ENCODE measurements around the gene SMOC2.
"Not testable (repeated sequence)": the region's sequence is repeated elsewhere in the genome, so short reads cannot be mapped to it uniquely, and the experiment has no call there.

Gene SMOC2

DNA sequence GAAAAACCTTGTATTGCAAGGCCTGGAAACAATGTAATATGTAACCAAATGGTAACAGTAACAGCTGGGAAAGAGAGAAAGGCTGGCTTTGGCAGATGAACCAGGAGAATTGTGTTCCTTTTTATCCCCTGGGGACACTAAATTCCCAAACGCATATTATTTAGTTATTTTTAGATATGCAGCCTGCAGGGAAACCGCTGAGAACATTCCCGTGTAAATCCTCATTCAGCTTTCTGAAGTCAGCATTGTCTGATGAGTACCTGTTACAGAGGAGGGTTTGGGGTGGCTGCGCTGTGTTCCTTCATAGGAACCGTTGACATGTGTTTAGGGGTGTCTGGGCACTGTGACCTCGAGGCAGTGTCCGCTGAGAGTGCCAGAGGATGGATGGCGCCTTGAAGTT is 101.3 kb downstream of the SMOC2 start:
- no peak for DNase-seq

DNA sequence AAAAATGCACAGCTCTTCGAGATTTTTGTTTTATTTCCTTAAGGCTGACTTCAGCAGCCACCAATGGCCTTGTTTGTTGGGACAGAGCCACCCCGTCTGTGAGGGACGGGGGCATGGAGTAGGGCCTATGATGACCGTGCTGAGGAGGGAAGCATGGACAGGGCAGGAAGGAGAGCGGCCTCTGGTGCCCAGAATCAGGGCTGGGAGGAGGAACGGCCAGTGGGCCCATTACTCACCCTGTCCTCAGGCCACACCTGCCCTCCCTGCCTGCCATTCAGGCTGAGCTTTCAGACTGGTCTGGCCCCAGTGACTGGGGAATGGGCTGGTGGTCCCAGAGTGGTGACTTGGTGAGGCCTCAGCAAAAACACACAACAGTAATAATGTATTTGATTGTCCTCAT is 104.4 kb downstream of the SMOC2 start:
- DNase-seq, result no peak

DNA sequence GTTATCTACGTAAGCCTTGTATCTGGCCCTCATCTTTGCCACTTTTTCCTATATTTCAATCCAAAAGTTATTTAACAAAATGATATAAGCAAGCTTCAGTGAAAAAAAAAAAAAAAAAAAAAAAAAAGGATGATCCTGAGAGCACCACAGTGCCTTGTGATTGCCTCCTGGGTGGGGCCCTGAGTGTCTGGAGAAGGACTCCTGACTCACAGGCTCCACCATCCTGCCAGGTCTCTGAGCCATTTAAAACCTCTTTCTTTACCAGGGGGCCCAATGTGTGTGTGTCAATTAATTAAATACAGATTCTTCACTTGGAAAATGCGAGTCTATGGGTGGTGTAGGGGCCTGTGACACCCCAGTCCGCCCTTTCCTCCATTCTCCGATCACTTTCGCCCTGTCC is 105.2 kb downstream of the SMOC2 start:
- no peak for DNase-seq

DNA sequence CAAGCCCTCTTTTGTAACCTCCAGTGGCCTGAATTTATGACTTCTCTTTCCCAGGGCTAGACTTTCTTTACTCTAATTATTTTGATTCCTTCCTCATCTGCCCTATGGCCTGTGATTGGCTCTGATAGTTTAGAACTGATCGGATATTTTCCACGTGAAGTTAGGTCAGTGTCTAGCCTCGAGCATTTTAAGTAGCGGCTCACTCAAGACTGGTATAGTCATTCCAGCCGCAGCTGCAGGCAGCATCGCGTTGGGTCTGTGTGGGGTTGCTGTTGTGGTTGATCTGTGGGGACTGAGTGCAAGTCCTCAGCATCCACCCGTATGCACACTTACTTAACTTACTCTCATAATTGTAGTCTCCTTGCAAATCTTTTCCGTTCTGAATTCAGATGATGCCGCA is 105.7 kb downstream of the SMOC2 start:
- DNase-seq, result no peak

DNA sequence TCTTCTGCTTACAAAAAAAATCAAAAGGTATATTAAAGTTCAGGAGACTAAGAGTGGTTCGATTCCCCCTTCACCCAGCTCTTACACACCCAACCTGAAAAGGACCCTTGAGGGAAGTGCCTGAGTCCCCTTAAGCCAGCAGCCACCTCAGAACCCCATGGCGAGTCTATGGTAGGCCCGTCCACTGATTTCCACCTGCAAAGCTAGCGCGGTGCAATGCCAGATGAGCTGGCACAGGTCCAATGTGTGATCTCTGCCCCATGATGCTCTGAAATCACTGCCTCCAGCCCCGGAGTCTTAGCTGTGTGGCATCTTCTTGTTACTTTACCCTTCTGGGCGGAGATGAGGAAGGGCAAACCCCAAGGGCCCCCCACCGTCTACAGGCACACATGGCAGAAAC is 109.3 kb downstream of the SMOC2 start:
- DNase-seq, result no peak

DNA sequence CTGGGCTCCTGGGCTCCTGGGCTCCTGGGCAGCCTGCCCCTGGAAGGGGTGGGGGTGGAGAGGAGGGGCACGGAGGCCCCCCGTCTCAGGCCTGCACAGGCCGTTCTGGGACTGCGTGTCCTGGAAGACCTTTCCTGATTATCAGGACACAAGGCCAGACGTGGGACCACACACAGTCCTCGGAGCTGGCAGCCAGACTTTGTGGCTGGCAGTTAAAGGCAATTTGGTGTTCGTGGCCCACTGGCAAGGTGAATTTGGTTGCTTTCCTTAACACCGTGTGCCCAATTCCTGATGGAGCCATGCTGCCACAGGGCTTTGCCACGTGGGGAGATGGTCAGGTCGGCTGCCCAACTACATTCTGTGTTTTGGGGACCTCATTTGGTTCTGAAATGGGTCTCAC is 113.5 kb downstream of the SMOC2 start:
- no peak for DNase-seq

DNA sequence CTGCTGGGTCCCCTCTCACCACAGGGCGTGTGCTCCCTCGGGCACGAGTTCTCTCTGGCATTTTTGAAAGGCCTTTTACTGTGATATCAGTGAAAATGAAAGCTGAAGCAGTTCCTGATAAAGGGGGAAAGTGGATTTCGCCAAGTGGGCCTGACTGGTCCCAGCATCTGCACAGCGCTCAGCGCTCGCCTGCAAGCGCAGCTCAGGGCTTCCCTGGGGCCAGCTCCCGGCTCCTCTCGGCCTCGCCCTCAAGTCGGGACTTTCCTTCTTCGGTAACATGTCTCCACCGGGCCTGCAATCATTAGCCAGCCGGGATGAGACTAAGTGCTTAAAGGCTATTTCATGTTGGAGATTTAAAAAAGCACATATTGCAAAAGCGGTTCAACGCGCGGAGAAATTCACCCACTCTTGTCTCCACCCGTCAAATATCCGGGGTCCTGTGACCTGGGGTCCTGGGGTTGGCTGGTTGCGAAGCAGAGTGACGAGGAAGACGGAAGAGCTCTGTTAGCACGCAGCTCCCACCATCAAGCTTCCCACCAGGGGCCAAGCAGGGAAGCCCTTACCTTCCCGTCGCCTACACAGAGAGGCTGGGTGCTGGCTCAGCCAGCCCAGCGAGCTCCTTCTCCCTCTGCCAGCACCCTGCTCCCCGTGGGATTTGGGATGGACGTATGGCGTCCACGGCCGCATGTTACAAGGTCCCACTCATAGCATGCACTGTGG is 114.1 kb downstream of the SMOC2 start:
- no peak for DNase-seq

DNA sequence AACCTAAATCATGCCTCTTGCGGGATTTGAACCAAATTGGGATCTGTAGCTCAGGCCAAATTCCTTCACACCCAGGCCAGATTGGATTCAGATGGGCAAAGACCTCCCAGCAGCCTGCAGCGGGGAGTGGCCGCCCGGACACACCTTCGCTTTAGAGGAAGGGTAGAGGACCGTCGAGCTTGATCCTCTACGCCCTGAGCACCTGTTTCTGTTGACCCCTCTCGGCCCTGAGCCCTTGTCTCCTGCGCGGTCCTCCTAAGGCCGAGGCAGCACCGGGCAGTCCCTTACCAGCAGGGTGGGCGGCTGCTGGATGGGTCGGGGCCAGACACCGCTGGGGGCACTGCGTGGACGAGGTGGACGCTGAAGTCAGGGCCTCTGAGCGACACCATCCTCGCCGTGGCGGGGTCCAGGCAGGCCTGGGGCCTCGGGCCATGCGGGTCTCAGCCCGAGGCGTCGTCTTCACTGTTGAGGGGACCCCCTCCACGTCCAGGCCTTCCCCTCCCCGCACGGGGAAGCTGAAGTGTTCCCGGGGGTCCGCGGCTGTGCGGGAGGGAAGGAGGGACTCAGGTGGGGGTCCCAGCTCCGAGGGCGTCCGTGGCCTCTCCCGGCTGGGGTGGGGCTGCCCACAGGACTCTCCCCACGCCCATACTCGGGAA is 114.8 kb downstream of the SMOC2 start:
- DNase-seq, result no peak

DNA sequence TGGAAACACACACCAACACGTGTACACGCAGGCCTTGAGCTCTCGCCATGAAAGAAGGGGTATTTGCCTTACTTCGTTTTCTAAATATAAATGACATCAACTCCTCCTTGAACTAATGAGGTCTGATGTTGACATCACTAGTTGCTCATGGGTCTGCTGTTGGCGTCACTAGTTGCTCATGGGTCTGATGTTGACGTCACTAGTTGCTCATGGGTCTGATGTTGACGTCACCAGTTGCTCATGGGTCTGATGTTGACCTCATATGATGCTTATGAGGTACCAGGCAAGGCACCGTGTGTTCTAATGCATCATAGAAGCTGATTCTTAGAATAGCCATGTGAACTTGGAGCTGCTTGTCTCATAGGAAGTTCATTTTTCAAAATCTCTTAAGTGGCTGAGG is 116.5 kb downstream of the SMOC2 start:
- DNase-seq, result no peak

DNA sequence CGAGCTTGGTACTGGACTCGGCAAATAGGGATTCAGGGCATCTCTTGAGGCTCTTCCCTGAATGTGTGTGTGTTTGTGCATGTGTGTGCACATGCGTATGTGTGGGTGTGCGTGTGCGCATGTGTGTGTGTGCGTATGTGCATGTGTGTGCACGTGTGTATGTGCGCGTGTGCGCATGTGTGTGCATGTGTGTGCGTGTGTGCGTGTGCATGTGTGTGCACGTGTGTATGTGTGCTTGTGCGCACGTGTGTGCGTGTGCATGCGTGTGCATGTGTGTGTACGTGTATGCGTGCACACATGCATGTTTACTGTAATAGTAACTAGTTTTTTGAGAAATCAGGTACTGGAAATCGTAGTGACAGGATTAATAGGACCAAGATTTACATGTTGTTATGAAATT is 117.7 kb downstream of the SMOC2 start:
- no peak for DNase-seq

DNA sequence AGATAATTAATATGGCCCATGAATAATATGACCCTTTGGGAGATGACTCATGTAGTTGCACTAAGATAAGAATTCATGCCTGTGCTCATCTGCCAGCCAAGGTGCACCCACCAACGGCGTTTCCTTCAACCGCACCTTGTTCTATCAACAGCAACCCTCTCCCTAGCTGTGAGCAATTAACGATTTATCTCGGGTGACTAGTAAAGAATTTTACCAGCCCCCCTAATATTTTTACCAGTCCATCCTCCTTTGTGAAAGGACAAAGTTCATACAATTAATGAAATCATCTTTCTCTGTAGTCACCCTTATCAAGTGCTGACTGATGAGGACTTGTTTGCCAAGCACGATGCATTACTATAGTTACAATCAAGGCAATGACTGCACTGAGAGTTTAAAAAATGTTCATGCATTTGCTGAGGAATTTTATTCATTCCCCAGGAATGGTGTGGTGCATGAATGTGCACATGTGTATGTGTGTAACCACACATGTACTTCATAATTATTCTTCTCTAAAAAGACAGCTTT is 118.7 kb downstream of the SMOC2 start:
- no peak for DNase-seq

DNA sequence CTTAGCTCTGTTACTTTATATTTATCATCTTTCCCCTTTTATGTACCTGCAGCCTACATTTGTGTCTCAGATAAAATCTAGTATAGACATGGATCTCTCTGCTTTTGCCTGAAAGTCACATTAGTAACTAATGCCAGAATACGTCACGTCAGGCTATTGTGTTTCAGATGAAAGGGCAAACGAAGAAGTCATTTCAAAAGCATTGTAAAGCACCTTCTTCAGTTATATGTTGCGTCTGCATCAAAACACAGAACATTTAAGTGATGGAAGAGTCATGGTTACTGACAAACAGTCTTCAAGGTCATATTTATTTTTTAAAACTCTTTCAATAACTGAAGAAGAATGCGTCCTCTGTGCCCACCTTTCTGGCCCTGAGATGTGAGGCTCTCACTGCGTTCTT is 119.1 kb downstream of the SMOC2 start:
- no peak for DNase-seq

DNA sequence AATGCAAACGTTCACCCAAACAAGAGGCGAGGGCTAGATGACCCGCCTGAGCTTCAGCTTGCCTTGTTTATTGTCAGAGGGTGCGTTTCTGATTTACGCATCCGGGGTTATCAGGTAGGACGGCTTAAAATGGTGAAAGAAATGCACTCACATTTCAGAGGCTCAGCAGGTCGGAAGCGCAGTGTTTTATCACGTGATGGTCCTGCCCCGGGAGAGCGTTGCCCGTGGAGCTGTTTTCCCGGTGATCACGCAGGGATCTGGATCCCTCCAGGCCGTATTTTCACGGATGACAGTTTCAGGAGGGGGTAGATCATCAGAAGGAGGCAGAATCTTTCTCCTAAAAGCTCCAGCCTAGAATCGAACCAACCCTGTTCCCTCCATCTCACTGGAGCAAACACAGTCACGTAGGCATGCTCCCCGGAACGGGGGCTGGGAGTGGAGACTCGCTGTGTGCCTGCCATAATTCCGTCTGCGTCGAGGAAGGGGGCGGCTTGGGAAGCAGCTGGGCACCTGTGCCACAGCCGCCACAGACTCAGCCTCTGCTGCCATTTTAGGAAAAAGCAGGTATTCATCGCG is 121.7 kb downstream of the SMOC2 start:
- DNase-seq, result no peak

DNA sequence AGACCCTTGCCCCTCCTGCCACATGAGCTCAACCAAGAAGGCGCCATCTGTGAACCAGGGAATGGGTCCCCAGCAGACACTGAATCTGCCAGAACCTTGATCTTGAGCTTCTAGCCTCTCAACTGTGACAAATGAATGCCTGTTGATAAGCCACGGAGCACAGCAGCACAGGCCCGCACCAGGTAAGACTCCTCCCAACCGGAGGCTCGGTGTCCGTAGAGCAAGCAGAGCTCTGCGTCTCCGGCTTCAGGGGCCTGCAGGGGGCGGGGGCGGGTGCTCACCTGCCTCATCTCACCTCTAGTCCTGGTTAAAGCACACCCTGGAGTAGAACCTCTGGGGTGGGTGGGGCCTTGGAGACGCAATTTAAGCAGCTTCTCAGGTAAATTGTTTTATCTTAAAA is 122.7 kb downstream of the SMOC2 start:
- no peak for DNase-seq

DNA sequence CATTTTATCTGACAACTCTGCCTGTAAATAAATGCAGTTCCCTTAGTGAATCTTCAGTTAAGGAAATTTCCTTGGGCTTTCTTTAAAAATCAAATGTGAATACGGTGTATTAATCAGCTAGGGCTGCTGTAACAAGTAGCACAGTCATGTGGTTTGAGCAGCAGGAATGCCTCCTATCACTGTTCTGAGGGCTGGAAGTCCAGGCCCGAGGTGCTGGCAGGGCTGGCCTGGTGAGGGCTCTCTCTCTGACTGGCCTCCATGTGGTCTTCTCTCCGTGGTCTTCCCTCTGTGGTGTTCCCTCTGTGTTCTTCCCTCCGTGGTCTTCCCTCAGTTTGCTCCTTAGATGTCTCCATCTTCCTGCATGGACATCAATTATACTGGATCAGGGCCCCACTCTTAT is 124.1 kb downstream of the SMOC2 start:
- no peak for DNase-seq

DNA sequence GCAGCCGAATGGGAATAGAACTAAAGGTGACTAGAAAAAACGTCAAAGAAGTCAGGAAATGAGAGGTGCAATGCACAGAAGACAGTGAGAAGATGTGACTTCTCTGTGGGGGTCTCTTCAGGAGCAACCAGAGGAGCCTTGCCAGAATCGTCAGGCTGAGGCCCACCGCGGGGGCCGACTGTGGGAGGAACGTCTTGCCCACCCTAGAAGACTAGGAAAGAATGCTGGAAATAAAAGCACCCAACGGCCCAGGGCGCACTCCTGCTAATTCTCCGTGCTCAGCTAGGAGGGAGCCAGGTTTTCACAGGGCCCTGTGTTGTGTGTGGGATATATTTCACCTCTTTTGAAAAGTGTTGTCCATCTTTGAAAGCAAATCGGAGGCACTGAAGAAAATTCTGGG is 129.2 kb downstream of the SMOC2 start:
- DNase-seq, result no peak

DNA sequence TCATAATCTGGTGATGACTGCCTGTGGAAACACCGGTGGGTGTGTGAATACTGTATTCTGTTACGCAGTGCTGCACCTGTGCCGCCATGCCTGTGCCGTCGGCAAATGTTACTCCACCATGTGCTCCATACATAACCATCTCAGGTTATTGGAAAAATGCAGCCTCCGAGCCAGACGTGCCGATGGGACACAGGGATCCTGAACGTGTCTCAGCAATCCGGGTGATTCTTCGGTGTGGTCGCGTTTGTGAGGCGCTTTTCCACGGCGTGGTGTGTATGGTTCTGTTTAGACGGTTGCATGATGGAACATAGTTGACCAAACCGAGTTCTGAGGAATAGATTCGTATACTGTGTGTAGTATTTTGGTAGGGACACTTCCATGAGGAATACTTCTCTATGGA is 130.3 kb downstream of the SMOC2 start:
- no peak for DNase-seq

DNA sequence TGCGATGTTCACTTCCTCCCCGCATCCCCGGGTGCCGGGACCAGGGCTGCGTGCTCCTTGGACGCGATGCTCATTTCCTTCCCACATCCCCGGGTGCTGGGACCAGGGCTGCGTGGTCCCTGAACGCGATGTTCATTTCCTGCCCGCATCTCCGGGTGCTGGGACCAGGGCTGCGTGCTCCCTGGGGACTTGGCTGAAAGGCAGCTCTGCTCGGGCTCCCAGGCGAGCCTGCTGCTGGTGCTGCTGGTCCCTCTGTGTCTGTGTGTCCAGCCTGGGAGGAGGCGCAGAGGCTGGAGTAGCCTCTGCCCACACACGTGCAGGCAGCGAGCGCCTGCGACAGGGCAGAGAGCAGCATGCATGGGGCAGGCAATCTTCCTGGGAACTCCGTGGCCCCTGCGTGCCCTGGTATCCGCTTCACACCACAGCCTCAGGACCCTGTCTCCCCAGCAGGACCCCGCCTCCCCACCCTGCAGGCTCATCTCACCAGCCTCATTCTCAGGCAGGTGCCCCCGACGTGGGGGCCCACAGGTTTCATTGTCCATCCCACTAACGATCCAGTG is 132.4 kb downstream of the SMOC2 start:
- not testable (repeated sequence) for DNase-seq

DNA sequence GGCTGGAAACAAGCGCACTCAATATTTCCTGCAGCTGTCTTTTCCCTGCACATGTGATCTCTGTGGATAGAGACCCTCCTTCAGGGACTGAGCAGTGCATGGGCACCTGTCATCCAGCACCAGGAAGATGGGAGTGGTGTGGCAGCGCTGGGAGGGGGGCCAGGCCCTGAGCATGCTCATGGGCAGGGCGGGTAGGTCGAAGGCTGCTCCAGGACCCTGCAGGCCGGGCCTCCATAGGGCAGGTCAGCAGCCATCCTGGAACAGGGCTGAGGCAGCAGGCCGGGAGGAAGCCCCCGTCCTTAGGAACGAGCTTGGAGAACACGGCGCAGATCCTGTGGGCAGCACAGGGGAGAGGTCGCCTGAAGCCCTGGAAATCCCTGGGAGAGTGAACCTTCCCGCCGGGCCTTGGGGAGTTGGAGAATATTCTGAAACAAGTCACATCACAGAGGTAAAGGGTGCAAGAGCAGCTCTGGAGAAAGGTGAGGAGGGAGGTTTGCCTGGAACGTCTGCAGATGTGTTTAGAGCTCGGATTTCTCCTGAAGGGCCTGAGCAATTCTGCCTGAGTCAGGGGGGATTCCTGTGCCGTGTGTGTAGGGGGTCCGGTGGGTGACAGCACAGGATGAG is 133.2 kb downstream of the SMOC2 start:
- no peak for DNase-seq

DNA sequence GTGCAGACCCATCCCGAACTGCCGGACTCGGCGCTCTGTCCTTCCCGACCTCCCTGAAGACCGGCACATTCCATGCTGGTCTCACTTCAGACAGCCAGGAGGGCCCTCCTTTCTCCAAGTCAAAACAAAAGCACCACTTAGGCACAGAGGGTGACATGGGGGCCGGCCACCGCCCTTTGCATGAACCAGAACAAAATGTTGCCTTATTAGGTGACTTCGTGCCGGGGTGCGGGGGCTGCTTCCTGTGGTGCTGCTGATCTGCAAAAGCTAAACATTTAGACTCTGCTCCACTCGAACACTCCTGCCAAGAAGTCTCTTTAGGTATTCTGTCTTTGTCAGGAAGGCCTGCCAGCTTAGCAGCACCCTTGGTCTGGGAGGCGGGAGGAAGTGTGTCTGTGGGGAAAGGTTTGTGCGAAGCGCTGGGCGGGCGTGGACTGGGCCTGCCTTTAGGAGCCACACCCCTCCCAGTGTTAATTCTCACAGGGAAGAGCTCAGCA is 133.8 kb downstream of the SMOC2 start:
- no peak for DNase-seq

DNA sequence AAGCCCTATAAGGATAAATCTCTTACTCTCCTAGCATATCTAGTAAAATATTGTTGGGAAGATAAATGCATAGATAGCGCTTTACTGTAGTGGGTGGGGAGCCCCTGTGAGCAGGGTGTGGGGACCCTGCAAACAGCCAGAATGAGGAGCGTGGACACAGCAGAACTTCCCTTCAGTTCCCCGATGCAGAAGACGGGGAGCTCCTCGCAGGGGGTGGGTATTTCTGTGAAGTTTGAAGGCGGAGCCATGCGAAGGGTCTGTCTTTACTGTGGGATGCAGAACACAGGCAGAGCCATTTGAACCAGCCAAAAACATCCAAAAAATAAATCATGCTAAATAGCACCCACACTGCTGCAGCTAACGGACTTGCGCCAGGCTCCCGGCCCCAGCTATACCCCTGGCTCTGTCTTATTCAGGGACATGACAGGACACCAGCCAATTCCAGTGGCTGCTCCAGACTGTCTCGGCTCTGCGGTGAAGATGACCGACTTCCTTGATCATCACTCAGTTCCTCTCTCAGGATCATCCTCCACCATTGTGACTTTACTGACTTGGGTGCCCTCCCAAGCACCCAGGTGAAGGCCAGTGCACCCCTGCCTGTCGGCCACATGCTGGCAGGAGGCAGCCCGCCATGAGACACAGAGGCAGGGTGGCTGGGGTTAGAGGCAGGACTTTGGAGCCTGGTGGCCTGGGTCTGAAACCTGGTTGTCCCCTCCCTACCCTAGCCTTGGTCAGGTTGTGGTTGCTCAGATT is 134.5 kb downstream of the SMOC2 start:
- no peak for DNase-seq

DNA sequence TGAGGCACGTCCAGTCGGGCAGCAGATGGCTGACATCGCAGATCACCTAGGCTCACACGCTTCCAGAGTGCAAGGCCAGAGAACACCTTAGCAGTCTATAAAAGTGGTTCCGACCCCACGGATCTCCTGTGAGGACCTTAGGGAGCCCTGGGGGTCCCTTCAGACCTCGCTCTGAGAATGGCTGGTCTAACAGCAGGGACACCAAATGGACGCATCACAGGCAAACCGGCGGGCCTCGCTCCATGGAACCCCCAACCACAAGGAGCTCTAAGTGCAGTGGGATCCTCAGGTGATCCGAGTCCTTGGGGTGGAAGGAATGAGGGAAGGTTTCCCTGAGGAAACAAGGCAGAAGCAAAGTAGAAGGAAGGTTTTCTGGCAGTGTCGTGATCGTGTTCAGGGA is 135.4 kb downstream of the SMOC2 start:
- DNase-seq, result no peak
